Measurements from ENCODE around the gene APOM.

Gene APOM

GRCh38 chr6:31658158-31658688, 2.5 kb downstream of the APOM start:
- DNase-seq (ENCODE audit: low read depth) = no peak

GRCh38 chr6:31658983-31659648, 3.4 kb downstream of the APOM start:
- DNase-seq (ENCODE audit: low read depth) = no peak

GRCh38 chr6:31659649-31660380, 4.1 kb downstream of the APOM start:
- DNase-seq (ENCODE audit: low read depth) = peak; percentile 58

GRCh38 chr6:31660381-31661261, 4.9 kb downstream of the APOM start, which contains the start of gene C6orf47:
C6orf47 (minus strand) TSS chr6:31660778; CDS start chr6:31659947, 831 bp downstream.
- DNase-seq (ENCODE audit: low read depth) = peak; percentile 89

GRCh38 chr6:31661262-31662123, 5.8 kb downstream of the APOM start:
- DNase-seq (ENCODE audit: low read depth) = no peak

- no peak for DNase-seq (ENCODE audit: low read depth)
Measured at GRCh38 chr6:31662124-31662723, 6.5 kb downstream of the APOM start.

GRCh38 chr6:31663126-31663960, 7.6 kb downstream of the APOM start:
- DNase-seq (ENCODE audit: low read depth) = peak; percentile 84

- DNase-seq (ENCODE audit: low read depth) = peak; percentile 93
Measured at GRCh38 chr6:31663961-31664789, 8.5 kb downstream of the APOM start.

- peak; percentile 95 for DNase-seq (ENCODE audit: low read depth)
Measured at GRCh38 chr6:31664790-31665500, 9.3 kb downstream of the APOM start, which contains the start of gene GPANK1. GPANK1 (minus strand) TSS chr6:31664997; CDS start chr6:31664478, 519 bp downstream.

- peak; percentile 99 for DNase-seq (ENCODE audit: low read depth)
Measured at GRCh38 chr6:31665501-31666336, 10.0 kb downstream of the APOM start, which contains the start of gene CSNK2B. CSNK2B (plus strand) TSS chr6:31666080; CDS start chr6:31666832, 752 bp downstream.

- DNase-seq (ENCODE audit: low read depth) = peak; percentile 33
Measured at GRCh38 chr6:31666337-31666965, 10.8 kb downstream of the APOM start.

GRCh38 chr6:31669676-31670075, 14.0 kb downstream of the APOM start, which contains the start of gene LY6G5B:
LY6G5B (plus strand) TSS chr6:31669976; CDS start chr6:31670951, 975 bp downstream.
- DNase-seq (ENCODE audit: low read depth) = no peak

- DNase-seq (ENCODE audit: low read depth) = no peak
Measured at GRCh38 chr6:31676322-31676903, 20.7 kb downstream of the APOM start.

GRCh38 chr6:31676904-31677303, 21.2 kb downstream of the APOM start:
- no peak for DNase-seq (ENCODE audit: low read depth)

- DNase-seq (ENCODE audit: low read depth) = no peak
Measured at GRCh38 chr6:31677955-31678354, 22.3 kb downstream of the APOM start.

Data from ELR (cell line).